ENCODE data around the gene USP49.

The USP49 gene

GRCh38 chr6:41929924-41930323, 34.7 kb upstream of the USP49 start:
- DNase-seq (ENCODE audit: low read depth in 2 of 2) = no peak

- no peak for DNase-seq (ENCODE audit: low read depth in 2 of 2)
These were observed 32.1 kb upstream of the USP49 start for GRCh38 chr6:41927253-41927652.

- DNase-seq (ENCODE audit: low read depth in 2 of 2) = no peak
These were observed 27.0 kb upstream of the USP49 start for GRCh38 chr6:41922154-41922553.

GRCh38 chr6:41921712-41921998, 26.5 kb upstream of the USP49 start:
- no peak for DNase-seq (ENCODE audit: low read depth in 2 of 2)

GRCh38 chr6:41920921-41921711, 25.9 kb upstream of the USP49 start, which contains the start of the genes BYSL and MED20:
BYSL (plus strand) TSS chr6:41921499; CDS start chr6:41921563, 64 bp downstream.
MED20 (minus strand) TSS chr6:41921139; CDS start chr6:41921018, 121 bp downstream.
- peak; percentile 88 to 91 for DNase-seq (ENCODE audit: low read depth in 2 of 2)

- no peak for DNase-seq (ENCODE audit: low read depth in 2 of 2)
These were observed 22.4 kb upstream of the USP49 start for GRCh38 chr6:41917528-41917927.

GRCh38 chr6:41914869-41915530, 19.8 kb upstream of the USP49 start:
- no peak for DNase-seq (ENCODE audit: low read depth in 2 of 2)

GRCh38 chr6:41914343-41914742, 19.2 kb upstream of the USP49 start:
- no peak for DNase-seq (ENCODE audit: low read depth in 2 of 2)

GRCh38 chr6:41909727-41910126, 14.6 kb upstream of the USP49 start:
- DNase-seq (ENCODE audit: low read depth in 2 of 2) = no peak

GRCh38 chr6:41901882-41902519, 6.8 kb upstream of the USP49 start:
- DNase-seq (ENCODE audit: low read depth in 2 of 2) = peak; percentile 21 to 54

- no peak for DNase-seq (ENCODE audit: low read depth in 2 of 2)
These were observed 5.7 kb upstream of the USP49 start for GRCh38 chr6:41900861-41901260.

GRCh38 chr6:41896281-41896680, 1.1 kb upstream of the USP49 start:
- no peak for DNase-seq (ENCODE audit: low read depth in 2 of 2)

GRCh38 chr6:41894366-41895299, 542 bp downstream of the USP49 start:
- DNase-seq (ENCODE audit: low read depth in 2 of 2) = peak in 1 of 2 donors; percentile 22

- DNase-seq (ENCODE audit: low read depth in 2 of 2) = no peak
These were observed 2.1 kb downstream of the USP49 start for GRCh38 chr6:41892921-41893564.

GRCh38 chr6:41887331-41887751, 7.8 kb downstream of the USP49 start:
- no peak for DNase-seq (ENCODE audit: low read depth in 2 of 2)

- DNase-seq (ENCODE audit: low read depth in 2 of 2) = no peak
These were observed 9.2 kb downstream of the USP49 start for GRCh38 chr6:41885930-41886329.

GRCh38 chr6:41884957-41885356, 10.2 kb downstream of the USP49 start:
- DNase-seq (ENCODE audit: low read depth in 2 of 2) = no peak

- no peak for DNase-seq (ENCODE audit: low read depth in 2 of 2)
These were observed 13.7 kb downstream of the USP49 start for GRCh38 chr6:41881506-41881905.

- no peak for DNase-seq (ENCODE audit: low read depth in 2 of 2)
These were observed 16.2 kb downstream of the USP49 start for GRCh38 chr6:41878961-41879405.

GRCh38 chr6:41878246-41878645, 16.9 kb downstream of the USP49 start:
- DNase-seq (ENCODE audit: low read depth in 2 of 2) = no peak

- DNase-seq (ENCODE audit: low read depth in 2 of 2) = no peak
These were observed 18.0 kb downstream of the USP49 start for GRCh38 chr6:41877051-41877680.

Measured in stimulated activated CD4-positive, alpha-beta T cell treated with anti-CD3 and anti-CD28 coated beads, Interleukin-15, amount 100 ng/mL, for 48 hours (primary cell).